ENCODE measurements around the gene UGT8.
"Not testable (repeated sequence)": the region's sequence is repeated elsewhere in the genome, so short reads cannot be mapped to it uniquely, and the experiment has no call there.

UGT8 gene

DNA sequence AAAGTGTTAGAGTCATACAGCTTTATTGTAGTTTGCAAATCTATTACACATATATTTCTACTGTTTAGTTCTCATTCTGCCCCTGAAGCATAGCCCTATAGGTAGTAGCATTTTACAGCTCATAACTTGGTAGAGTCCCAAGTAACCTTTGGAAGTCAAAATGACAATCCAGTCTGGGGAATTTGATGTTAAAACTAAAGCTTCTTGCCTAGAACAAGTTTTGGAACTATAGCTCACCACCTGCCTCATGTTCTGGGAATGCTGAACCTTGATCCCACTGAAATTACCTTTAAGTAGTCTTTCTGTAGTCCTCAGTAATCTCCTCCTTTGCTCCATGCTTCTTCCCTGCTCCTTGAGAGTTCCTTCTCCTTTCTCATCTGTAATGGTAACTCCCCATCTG lies 8.4 kb downstream of the UGT8 start:
- no peak for DNase-seq

DNA sequence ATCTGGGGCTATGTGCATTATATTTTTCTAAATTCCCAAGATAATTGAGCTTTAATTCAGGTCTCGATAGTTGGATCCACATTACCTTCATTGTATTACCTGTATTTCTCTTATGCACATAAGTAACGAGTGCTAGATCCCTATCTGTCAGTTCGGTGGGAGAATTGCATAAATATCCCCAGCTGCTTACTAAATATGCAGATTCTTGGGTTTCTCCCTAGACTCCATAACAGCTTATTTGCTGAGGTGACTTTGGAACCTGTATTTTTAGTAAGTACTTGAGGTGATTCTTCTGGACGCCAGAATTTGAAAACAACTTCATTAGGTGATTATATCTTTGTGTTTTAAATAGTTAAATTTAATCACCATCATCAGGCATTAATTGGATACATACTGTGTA lies 15.0 kb downstream of the UGT8 start:
- no peak for DNase-seq

DNA sequence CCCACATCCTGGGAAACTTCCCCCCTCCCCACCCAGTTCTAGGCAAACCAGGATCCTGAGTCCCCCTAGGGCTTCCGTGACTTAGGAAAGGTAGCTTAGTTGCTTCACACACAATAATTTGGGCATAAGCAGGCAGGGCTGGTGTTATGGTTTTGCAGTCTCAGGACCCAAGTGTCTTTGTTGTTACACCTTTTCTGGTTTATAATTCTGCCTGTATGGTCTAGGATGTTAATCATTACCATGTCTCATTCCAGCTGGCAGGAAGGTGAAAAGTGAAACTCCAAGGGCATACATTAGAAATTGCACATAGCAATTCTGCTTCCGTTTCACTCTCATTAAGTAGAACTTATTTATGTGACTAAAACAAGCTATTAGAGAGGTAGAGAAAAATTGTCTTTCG lies 16.8 kb downstream of the UGT8 start:
- no peak for DNase-seq

DNA sequence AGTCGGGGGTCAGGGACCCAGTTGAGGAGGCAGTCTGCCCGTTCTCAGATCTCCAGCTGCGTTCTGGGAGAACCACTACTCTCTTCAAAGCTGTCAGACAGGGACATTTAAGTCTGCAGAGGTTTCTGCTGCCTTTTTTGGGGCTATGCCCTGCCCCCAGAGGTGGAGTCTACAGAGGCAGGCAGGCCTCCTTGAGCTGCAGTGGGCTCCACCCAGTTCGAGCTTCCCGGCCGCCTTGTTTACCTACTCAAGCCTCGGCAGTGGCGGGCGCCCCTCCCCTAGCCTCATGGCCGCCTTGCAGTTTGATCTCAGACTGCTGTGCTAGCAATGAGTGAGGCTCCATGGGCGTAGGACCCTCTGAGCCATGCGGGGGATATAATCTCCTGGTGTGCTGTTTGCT lies 17.4 kb downstream of the UGT8 start:
- not testable (repeated sequence) for DNase-seq

DNA sequence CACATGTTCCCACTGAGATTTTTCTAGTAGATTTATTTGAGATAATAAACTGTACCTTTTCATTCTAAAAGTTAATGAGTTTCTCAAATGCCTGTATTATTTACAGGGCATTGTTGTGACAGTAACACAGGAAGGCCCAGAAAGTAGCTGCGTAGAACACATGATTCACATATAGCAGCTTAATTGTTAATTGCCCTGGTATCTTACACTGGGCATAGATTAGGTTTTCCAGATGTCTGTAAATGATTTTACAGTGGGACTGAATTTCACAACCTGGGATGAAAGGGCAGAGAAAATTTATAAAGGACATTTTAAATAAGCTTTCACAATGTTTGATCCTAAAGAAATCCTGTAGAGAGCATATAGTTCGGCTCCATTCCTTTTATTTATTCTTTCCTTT lies 27.6 kb downstream of the UGT8 start:
- DNase-seq, result no peak

DNA sequence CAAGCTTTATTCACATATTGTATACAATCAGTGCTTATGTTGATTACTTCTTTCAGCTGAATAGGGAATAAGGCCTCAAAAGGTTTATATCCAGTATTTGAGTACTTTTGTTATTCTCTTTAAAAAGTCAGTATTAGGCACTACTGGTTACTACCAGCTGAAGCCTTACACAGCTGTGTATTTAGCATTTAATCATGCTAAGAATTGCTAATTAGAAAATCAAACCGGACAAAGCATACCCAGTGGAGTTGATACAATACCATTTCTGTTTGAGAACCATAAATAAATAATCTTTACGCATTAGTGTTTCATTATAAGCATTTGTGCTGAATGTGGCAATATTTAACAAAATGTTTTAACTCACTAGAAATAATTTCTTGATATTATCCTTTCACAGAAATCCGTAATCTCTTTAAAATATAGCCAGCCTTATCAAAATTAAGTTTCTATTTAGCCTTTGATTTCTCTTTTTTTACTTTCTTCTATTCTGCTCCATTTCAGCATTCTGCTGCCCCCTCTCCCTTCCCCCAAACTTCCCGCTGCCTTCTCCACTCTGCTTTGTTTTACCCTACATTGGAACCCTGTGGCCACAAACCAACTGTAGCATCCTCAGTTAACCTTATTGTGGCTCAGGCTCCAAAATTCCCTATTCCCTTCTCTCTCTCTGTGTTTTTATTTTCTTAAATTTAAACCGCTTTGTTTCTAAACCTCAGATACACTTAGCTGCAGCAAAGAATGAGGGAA lies 37.8 kb downstream of the UGT8 start:
- no peak for DNase-seq

DNA sequence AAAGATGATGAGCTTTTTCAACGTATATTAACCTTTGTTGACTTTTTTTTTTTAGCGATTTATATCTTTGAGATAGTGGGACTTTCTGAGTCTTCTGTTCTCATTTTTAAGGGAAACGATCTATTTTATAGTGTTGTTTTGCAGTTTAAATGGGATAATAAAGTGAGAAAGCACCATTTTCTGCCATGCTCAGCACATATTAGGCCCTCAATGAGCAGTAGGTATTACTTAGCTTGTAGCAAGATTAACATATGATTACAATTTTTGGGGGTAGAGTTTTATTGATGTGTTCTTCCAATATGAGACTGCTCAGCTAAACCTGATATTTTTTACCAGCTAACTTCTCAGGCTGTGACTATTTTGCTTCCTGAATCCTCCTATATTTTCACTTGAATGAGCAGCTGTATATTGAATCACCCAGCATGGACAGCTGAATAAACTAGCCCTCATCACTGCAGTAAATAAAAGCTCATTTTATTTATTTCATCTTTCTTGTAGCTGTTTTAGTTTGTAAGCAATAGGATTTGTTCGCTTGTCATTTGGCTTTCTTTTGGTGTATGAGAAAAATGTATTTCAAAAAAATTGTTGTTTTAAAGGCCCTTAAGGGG lies 43.7 kb downstream of the UGT8 start:
- DNase-seq, result no peak

DNA sequence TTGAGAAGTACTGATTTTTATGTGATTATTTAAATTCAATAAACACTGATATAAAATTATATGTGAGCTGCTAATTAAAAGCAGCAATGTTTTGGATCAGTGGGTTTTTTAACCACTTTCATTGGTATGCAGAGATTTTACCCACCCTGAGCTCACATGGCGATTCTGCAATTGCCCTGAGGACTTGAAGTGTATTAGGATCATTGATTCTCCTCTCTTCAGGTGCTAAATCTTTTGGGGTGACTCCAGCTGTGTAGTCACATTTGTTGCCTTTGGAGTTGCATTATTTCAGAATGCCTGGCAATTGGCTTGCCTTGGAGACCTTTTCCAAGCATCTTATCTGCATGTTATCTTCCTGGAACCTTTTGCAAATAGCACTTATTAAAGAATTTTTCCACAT lies 51.3 kb downstream of the UGT8 start:
- no peak for DNase-seq

DNA sequence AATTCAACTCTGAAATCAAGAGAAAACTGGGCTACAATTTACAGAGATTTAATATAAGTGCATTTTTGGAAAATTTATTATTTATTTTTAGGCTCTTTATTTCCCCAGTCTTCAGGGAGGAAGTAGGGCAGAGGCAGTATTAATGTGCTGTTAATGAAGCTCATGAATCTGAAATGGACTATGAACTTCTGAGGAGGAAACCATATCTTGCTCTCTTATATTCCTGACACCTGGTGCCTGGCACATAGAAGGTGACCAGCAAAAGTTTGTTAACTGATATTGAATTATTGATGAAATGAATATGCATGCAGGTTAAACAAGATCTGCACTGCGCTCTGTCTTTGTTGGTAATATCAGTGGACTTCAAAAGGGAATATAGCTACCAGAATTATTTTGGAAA lies 55.1 kb downstream of the UGT8 start:
- DNase-seq, result no peak

DNA sequence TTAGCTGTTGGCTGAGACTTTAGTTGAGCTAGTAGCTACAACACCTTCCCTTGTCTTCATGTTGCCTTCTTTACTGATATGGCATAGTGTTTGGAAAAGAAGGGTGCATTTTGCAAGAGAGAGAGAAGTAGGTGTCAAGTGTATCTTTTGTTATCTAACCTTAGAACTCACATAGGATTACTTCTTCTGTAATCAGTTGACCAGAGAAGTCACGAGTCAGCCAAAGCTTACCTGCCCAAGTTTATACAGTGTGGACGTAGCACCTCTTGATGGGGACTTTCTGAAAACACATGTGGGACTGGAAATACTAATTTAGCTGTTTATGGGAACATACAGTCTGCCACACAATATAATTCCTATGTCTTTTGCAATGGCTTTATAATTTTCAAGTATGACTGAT lies 56.0 kb downstream of the UGT8 start:
- no peak for DNase-seq

DNA sequence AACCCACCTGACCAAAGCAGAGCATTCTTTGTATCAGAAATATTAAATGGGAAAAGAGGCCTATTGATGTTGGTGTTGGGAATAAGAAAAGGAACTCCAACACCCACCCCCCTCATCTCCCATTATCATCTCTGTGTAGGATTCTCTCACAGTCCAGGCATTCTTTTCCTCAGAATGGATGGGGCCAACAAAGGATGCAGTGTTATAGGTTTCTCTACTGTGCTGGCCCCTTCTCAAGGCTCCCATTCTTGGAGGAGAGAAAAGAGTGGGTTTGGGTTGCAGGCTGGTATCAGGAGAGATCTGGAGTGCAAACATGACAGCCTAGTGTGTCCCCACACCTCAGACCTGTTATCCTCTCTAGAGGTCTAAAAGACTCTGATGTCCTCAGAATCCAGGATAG lies 59.6 kb downstream of the UGT8 start:
- no peak for DNase-seq

DNA sequence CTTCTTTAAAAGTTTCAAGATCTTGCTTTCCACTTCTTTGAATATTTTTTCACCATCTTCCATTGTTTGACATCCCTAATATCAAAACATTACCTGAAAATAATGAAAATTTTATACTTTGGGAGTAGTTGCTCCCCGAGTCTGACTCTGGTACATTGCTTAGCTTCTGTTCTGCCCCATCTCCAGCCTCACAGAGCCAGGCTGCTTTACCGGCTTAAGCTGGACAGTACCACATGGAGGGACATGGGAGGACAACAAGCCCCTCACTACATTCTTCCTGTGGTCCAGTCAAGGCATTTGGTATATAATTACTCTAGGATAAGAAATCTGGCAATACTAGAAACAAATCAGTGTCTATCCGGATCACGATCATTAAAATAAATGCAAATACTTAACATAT lies 60.2 kb downstream of the UGT8 start:
- no peak for DNase-seq

DNA sequence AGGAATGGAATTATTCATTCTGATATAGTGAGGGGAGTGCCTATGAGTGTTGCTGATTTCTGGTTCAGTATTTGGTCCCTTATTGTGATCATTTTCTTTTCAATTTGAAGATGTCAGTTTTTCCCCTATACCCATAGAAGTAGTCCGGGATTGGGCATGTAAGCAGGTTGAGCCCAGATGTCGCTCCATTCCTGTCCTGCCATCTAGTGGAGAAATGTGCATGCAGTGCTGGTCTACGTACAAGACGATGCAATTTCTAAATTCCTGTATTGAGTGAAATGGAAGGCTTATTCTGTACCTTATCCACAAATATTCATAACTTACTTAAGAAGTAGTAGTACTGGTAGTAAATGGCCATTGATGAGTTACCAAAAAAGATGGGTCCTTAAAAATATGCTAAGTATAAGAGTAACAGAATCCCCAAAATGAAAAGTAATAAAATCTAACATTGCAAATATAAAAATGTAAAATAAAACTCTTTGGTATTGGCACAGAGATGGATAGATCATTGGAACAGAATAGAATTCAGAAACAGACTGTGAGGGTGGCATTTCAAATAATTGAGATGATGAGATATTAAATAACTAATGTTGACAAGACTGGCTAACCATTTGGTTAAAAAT lies 60.9 kb downstream of the UGT8 start:
- peak; percentile 62 for DNase-seq

DNA sequence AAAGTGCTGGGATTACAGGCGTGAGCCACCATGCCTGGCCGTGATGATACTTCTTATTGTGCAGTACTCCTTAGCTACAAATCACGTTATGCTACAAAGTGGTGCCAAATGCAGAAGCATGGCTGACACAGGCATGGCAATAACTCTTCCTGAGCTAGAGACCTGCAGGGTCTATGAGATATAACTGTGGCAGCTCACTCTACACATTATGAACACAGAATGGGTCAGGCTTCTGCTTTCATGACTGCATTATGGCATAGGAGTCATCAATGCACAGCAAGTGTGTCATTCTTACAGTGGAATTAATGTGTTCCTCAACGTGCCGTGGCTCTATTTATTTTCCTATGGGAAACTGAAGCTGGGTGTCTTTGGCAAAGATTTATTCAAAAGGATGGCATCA lies 64.5 kb downstream of the UGT8 start:
- no peak for DNase-seq

DNA sequence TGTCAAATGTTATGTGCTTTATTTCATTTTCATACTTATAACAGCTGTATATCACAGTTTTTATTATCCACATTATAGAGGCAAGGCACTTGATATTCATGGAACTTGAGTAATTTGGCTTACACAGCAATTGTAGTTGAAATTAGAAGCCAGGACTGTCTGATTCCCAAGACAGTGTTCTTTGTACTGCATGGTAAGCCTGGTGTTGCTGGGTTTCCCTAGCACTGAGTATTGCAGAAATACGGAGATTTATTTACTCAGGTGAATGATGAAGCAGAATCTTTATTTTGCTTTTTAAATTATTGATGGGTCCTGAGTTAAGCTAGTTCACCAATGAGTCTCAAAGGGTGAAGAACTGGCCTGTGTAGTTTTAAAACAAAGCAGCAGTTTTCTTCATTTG lies 70.0 kb downstream of the UGT8 start:
- no peak for DNase-seq

DNA sequence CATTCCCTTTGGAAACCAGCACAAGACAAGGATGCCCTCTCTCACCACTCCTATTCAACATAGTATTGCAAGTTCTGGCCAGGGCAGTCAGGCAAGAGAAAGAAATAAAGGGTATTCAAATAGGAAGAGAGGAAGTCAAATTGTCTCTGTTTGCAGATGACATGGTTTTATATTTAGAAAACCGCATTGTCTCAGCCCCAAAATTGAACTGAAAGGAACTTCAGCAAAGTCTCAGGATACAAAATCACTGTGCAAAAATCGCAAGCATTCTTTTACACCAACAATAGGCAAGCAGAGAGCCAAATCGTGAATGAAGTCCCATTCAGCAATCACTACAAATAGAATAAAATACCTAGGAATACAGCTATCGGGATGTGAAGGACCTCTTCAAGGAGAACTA lies 72.1 kb downstream of the UGT8 start:
- not testable (repeated sequence) for DNase-seq

DNA sequence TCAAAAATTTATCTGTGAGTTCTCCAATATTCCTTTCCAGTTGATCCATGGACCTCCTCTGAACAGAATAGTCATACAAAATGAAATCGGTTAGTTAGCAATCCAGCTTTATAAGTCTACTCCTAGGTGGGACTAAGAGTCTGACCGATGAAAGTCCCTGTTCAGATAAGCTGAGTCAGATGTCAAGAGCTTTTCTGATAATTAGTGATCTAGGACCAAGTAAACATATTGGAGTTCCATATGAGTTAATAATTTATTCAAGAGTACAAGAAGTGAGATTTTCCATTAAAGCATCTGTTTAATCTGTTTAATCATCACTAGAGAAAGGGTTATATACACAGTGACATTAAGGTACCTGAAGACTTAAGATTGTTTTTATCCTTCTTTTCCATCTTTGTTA lies 74.7 kb downstream of the UGT8 start:
- no peak for DNase-seq

DNA sequence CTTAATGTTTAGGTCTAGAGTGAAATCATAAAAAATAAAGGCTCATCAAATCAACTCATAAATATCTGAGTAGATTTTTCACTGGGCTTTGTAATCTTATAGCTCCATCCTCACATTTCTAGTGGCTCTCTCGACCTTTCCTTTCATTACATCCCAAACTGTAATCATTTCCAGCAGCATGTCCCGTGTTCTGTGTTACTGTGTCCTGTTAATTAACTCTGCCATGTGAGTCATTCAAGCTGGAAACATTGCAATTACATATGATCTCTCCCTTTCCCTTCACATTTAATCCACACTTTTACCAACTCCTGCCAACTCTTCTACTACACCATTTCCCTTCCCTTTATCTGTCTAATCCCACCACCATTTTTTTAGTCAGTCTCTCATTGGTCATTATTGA lies 75.5 kb downstream of the UGT8 start:
- no peak for DNase-seq

DNA sequence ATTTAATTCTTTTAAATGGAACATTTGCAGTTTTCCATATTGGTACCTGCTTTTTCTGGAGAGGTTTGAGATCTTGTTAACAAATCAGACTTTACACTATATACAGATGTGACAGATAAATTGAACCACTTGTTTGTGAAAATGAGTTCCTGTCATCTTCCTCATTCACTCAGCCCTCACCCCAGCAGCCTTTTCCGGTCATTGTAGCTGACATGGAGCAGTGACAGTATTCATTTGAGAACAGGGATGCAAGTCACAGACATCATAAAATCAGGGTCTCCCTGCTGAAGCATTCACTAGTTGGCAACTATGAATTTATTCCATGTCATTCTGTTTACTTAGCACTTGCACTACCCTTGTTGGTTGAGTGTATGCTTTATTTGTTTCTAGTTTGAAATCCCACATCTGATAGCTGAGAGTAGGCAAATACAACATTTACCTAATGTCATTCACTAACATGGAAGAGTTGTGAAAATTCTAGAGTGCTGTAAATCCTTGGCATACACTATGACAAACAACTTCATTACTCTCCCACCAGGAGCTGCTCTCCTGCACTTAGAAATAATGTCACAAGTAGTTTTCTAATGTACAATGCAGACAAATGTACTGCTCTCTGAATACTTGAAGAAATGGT lies 78.9 kb downstream of the UGT8 start:
- no peak for DNase-seq

DNA sequence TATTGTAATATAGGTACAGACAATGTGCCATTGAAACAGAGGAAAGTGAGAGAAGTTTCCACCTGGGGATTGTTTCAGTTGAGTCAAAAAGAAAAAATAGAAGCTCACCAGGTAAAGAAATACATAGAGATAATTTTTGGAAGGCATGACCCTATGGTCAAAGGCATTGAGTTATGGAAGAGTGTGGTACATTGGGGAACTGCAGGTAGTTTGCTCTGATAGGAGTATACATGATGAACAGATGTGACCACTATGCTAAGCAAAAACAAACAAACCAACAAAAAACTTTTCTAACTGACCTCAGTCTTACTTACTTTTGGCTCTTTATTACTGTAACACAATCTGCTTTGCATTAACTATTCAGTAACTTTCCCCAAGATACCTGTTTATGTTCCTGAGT lies 85.9 kb downstream of the UGT8 start:
- no peak for DNase-seq

DNA sequence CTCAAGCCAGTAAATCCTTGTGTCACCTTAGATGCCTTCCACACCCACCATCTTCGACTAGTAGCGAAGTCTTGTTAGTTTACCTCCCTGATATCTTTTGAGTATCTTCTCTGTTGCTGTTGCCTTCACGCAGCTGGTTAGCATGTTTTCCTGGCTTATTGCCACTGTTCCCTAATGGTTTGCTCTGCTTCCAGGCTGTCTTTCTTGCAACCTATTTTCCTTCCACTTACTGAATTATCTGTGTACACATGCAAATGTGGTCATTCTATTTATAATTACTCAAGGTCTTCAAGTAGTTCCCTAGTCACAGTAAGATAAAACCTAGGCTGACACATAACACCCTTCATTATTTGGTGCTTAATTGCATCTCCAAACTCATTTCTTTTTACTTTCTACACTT lies 89.5 kb downstream of the UGT8 start:
- no peak for DNase-seq

DNA sequence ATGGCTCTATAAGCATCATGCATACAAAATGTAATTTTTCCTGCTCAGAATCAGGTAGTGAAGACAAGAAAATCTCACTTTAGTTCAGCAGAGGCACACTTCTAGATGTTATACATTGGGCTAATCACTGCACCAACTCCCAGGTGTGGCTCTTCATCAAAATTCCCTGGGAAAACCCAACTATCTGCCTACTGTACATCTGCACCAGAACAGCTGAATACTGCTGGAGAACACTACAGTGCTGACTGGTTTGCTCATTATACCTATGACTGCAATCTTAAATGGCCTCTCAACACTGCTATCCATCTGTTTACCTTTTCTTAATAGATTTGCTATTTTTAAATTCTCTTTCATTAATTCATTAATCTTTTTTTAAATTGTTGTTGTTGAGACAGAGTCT lies 92.0 kb downstream of the UGT8 start:
- DNase-seq, result no peak

DNA sequence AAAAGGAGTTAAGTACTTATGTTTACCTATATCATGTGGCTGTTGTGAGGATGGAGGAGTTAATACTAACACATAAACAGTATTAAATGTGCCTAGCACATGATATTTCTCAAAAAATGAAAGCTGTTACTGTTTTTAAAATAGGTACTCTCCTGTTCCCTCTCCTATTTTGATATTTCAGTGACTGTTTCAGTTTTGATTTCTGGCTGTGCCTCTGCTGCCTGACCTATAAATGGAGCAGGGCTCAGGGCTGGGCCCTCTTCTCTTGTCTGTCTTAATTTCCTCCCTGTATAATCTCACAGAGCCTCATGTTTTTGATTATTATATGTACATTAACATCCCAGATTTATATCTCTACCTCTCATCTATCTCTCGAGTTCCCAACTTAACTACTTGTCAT lies 93.3 kb downstream of the UGT8 start:
- DNase-seq, result no peak

DNA sequence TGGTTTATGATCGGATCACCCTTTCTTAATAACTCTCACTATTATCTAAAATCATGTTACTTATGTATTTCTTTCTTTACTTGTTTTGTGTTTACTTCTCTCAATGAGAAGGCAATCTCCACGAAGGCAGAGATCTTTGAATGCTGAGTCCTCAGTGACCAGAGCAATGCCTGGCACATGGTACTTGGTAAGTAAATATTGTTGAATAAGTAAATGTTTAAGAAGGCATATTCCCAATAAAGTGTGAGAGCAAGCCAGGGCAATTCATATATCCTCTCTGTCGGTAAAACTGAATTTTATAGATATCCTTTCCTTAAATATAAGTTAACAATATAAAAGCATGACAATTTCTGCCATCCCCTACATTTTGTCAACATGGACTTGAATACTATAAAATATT lies 94.4 kb downstream of the UGT8 start:
- DNase-seq, result no peak
